Ureter (tissue), 1 donor: ENCODE results near the gene ZNF503. TPM values are rescaled to one million over a fixed set of nuclear protein-coding genes. Genes with fewer than 3 reads are reported as not detected.

Experiments
- DNase-seq: peaks from one replicate; pipeline ENCODE4 v3.0.0-alpha.2; 2020; ENCODE audit warnings: low spot score
- total RNA-seq: library from RNA; stranded (reverse); gene quantifications from one replicate; pipeline ENCODE4 v1.2.4, GENCODE V29; 2023
- donor health status: DM: yes; HTN: yes; CAD: no.

The ZNF503 gene
- total RNA-seq, 1 donor from 2014 or later: 25.2 TPM

GRCh38 chr10:75353183-75353582 lies 48.4 kb downstream of the ZNF503 start:
- DNase-seq: no peak

- DNase-seq: no peak
Observed at GRCh38 chr10:75352650-75353049, 48.9 kb downstream of the ZNF503 start.

- DNase-seq: no peak
Observed at GRCh38 chr10:75351637-75352036, 49.9 kb downstream of the ZNF503 start.

- no peak for DNase-seq
Observed at GRCh38 chr10:75350791-75351190, 50.8 kb downstream of the ZNF503 start.

Other genes starting within 250 kb of the ZNF503 start
- 124 TPM for gene VDAC2, start 191.0 kb downstream of the ZNF503 start, total RNA-seq
- 34.6 TPM for gene COMTD1, start 165.8 kb downstream of the ZNF503 start, total RNA-seq
- 23.1 TPM for gene LRMDA, start 29.9 kb upstream of the ZNF503 start, total RNA-seq